Measurements from ENCODE around the gene TRIM46.
"Not testable (repeated sequence)": the region's sequence is repeated elsewhere in the genome, so short reads cannot be mapped to it uniquely, and the experiment has no call there.

TRIM46 gene

GRCh38 chr1:155193275-155193990 is 19.8 kb downstream of the TRIM46 start:
- H3K27ac ChIP-seq (ENCODE audit: low read depth, low read length): peak overlapping the region; percentile 100
- H3K36me3 ChIP-seq (ENCODE audit: insufficient read depth, low read length): peaks cover 21% of the 10 kb centered on the region
- peaks cover 22% of the 10 kb centered on the region for H3K4me1 ChIP-seq (ENCODE audit: insufficient read depth, low read length)
- no peaks in the 10 kb centered on the region for H3K9me3 ChIP-seq (ENCODE audit: insufficient read depth, low read depth, low read length)
- H3K27me3 ChIP-seq (ENCODE audit: insufficient read depth, low read length): no peaks in the 10 kb centered on the region
- peak overlapping the region; percentile 96 for H3K9ac ChIP-seq (ENCODE audit: low read depth, low read length)
- 1% methylated on average over 33 of the region's 38 CpGs for WGBS
- peak overlapping the region; percentile 98 for H3K4me3 ChIP-seq (ENCODE audit: low read length)

GRCh38 chr1:155193991-155194240 is 20.3 kb downstream of the TRIM46 start:
- peak overlapping the region; percentile 98 for H3K4me3 ChIP-seq (ENCODE audit: low read length)
- WGBS: 4% methylated on average over 16 of the region's 16 CpGs
- not testable (repeated sequence) for H3K9me3 ChIP-seq (ENCODE audit: insufficient read depth, low read depth, low read length); H3K27me3 ChIP-seq (ENCODE audit: insufficient read depth, low read length)
- peaks cover 26% of the 10 kb centered on the region for H3K36me3 ChIP-seq (ENCODE audit: insufficient read depth, low read length)
- H3K9ac ChIP-seq (ENCODE audit: low read depth, low read length): peak overlapping the region; percentile 96
- H3K4me1 ChIP-seq (ENCODE audit: insufficient read depth, low read length): peaks cover 22% of the 10 kb centered on the region
- peak overlapping the region; percentile 100 for H3K27ac ChIP-seq (ENCODE audit: low read depth, low read length)

GRCh38 chr1:155195201-155196102 is 21.8 kb downstream of the TRIM46 start:
- Histone ChIP-seq H3K9ac (ENCODE audit: low read depth, low read length) (peak overlapping the region; percentile 96), H3K27ac (ENCODE audit: low read depth, low read length) (peak overlapping the region; percentile 100), H3K36me3 (ENCODE audit: insufficient read depth, low read length) (peaks cover 39% of the 10 kb centered on the region), H3K9me3 (ENCODE audit: insufficient read depth, low read depth, low read length) (no peaks in the 10 kb centered on the region), H3K4me3 (ENCODE audit: low read length) (peak overlapping the region; percentile 98), H3K4me1 (ENCODE audit: insufficient read depth, low read length) (peaks cover 22% of the 10 kb centered on the region), H3K27me3 (ENCODE audit: insufficient read depth, low read length) (no peaks in the 10 kb centered on the region)
- WGBS: 3% methylated on average over 18 of the region's 27 CpGs

GRCh38 chr1:155196103-155196892 is 22.6 kb downstream of the TRIM46 start:
- peaks cover 22% of the 10 kb centered on the region for H3K4me1 ChIP-seq (ENCODE audit: insufficient read depth, low read length)
- no peaks in the 10 kb centered on the region for H3K27me3 ChIP-seq (ENCODE audit: insufficient read depth, low read length)
- H3K36me3 ChIP-seq (ENCODE audit: insufficient read depth, low read length): peaks cover 48% of the 10 kb centered on the region
- H3K9me3 ChIP-seq (ENCODE audit: insufficient read depth, low read depth, low read length): no peaks in the 10 kb centered on the region
- H3K4me3 ChIP-seq (ENCODE audit: low read length): peak overlapping the region; percentile 98
- H3K27ac ChIP-seq (ENCODE audit: low read depth, low read length): peak overlapping the region; percentile 100
- WGBS: 12% methylated on average over 5 of the region's 6 CpGs
- H3K9ac ChIP-seq (ENCODE audit: low read depth, low read length): peak overlapping the region; percentile 96

- Histone ChIP-seq H3K4me1 (ENCODE audit: insufficient read depth, low read length) (peaks cover 21% of the 10 kb centered on the region), H3K27me3 (ENCODE audit: insufficient read depth, low read length) (no peaks in the 10 kb centered on the region), H3K36me3 (ENCODE audit: insufficient read depth, low read length) (peaks cover 56% of the 10 kb centered on the region), H3K9me3 (ENCODE audit: insufficient read depth, low read depth, low read length) (no peaks in the 10 kb centered on the region), H3K9ac (ENCODE audit: low read depth, low read length) (peak overlapping the region; percentile 96), H3K4me3 (ENCODE audit: low read length) (peak overlapping the region; percentile 98), H3K27ac (ENCODE audit: low read depth, low read length) (peak overlapping the region; percentile 100)
- 85% methylated on average over 20 of the region's 20 CpGs for WGBS
Measured at GRCh38 chr1:155196893-155197638, 23.4 kb downstream of the TRIM46 start.

GRCh38 chr1:155197901-155198546 is 24.4 kb downstream of the TRIM46 start:
- Histone ChIP-seq H3K4me1 (ENCODE audit: insufficient read depth, low read length) (peaks cover 15% of the 10 kb centered on the region), H3K9me3 (ENCODE audit: insufficient read depth, low read depth, low read length) (no peaks in the 10 kb centered on the region), H3K4me3 (ENCODE audit: low read length) (no peak overlapping the region), H3K27ac (ENCODE audit: low read depth, low read length) (peak overlapping the region; percentile 100; the same call in 1 of the 2 replicates), H3K27me3 (ENCODE audit: insufficient read depth, low read length) (no peaks in the 10 kb centered on the region), H3K9ac (ENCODE audit: low read depth, low read length) (no peak overlapping the region), H3K36me3 (ENCODE audit: insufficient read depth, low read length) (peaks cover 65% of the 10 kb centered on the region)
- WGBS: 95% methylated on average over 15 of the region's 15 CpGs

- Histone ChIP-seq H3K4me3 (ENCODE audit: low read length) (no peak overlapping the region), H3K9me3 (ENCODE audit: insufficient read depth, low read depth, low read length) (no peaks in the 10 kb centered on the region), H3K27me3 (ENCODE audit: insufficient read depth, low read length) (no peaks in the 10 kb centered on the region), H3K36me3 (ENCODE audit: insufficient read depth, low read length) (peaks cover 70% of the 10 kb centered on the region), H3K9ac (ENCODE audit: low read depth, low read length) (no peak overlapping the region), H3K4me1 (ENCODE audit: insufficient read depth, low read length) (peaks cover 15% of the 10 kb centered on the region), H3K27ac (ENCODE audit: low read depth, low read length) (no peak overlapping the region)
- 99% methylated on average over 3 of the region's 3 CpGs for WGBS
Measured at GRCh38 chr1:155198547-155198906, 24.9 kb downstream of the TRIM46 start.

- peaks cover 79% of the 10 kb centered on the region for H3K36me3 ChIP-seq (ENCODE audit: insufficient read depth, low read length)
- no peaks in the 10 kb centered on the region for H3K9me3 ChIP-seq (ENCODE audit: insufficient read depth, low read depth, low read length)
- H3K4me1 ChIP-seq (ENCODE audit: insufficient read depth, low read length): peaks cover 15% of the 10 kb centered on the region
- H3K4me3 ChIP-seq (ENCODE audit: low read length): no peak overlapping the region
- no peaks in the 10 kb centered on the region for H3K27me3 ChIP-seq (ENCODE audit: insufficient read depth, low read length)
- H3K27ac ChIP-seq (ENCODE audit: low read depth, low read length): no peak overlapping the region
- H3K9ac ChIP-seq (ENCODE audit: low read depth, low read length): no peak overlapping the region
- WGBS: 90% methylated on average over 4 of the region's 4 CpGs
Measured at GRCh38 chr1:155199792-155200191, 26.1 kb downstream of the TRIM46 start.

- no peaks in the 10 kb centered on the region for H3K27me3 ChIP-seq (ENCODE audit: insufficient read depth, low read length)
- H3K36me3 ChIP-seq (ENCODE audit: insufficient read depth, low read length): peaks cover 82% of the 10 kb centered on the region
- no peak overlapping the region for H3K9ac ChIP-seq (ENCODE audit: low read depth, low read length)
- no peak overlapping the region for H3K27ac ChIP-seq (ENCODE audit: low read depth, low read length)
- no peaks in the 10 kb centered on the region for H3K9me3 ChIP-seq (ENCODE audit: insufficient read depth, low read depth, low read length)
- H3K4me1 ChIP-seq (ENCODE audit: insufficient read depth, low read length): peaks cover 15% of the 10 kb centered on the region
- 96% methylated on average over 5 of the region's 5 CpGs for WGBS
- no peak overlapping the region for H3K4me3 ChIP-seq (ENCODE audit: low read length)
Measured at GRCh38 chr1:155200920-155201319, 27.3 kb downstream of the TRIM46 start.

GRCh38 chr1:155202198-155202597 is 28.5 kb downstream of the TRIM46 start:
- Histone ChIP-seq H3K9ac (ENCODE audit: low read depth, low read length) (no peak overlapping the region), H3K4me3 (ENCODE audit: low read length) (no peak overlapping the region), H3K27me3 (ENCODE audit: insufficient read depth, low read length) (no peaks in the 10 kb centered on the region), H3K36me3 (ENCODE audit: insufficient read depth, low read length) (peaks cover 73% of the 10 kb centered on the region), H3K4me1 (ENCODE audit: insufficient read depth, low read length) (peaks cover 9% of the 10 kb centered on the region), H3K9me3 (ENCODE audit: insufficient read depth, low read depth, low read length) (no peaks in the 10 kb centered on the region), H3K27ac (ENCODE audit: low read depth, low read length) (no peak overlapping the region)
- WGBS: 91% methylated on average over 7 of the region's 7 CpGs
